ENCODE results near the gene ENOSF1. TPM values are rescaled to one million over a fixed set of nuclear protein-coding genes. Genes with fewer than 3 reads are reported as not detected.
A peak's percentile ranks its signal among the peaks of the same experiment; 100 is the strongest.

Gene ENOSF1
- total and polyA plus RNA-seq, 10 of the 15 experiments (the other 5 are each of a cell fraction or from before 2014, with no cell fraction given) = 12.5 to 43.3 (median 29.5) TPM

DNA sequence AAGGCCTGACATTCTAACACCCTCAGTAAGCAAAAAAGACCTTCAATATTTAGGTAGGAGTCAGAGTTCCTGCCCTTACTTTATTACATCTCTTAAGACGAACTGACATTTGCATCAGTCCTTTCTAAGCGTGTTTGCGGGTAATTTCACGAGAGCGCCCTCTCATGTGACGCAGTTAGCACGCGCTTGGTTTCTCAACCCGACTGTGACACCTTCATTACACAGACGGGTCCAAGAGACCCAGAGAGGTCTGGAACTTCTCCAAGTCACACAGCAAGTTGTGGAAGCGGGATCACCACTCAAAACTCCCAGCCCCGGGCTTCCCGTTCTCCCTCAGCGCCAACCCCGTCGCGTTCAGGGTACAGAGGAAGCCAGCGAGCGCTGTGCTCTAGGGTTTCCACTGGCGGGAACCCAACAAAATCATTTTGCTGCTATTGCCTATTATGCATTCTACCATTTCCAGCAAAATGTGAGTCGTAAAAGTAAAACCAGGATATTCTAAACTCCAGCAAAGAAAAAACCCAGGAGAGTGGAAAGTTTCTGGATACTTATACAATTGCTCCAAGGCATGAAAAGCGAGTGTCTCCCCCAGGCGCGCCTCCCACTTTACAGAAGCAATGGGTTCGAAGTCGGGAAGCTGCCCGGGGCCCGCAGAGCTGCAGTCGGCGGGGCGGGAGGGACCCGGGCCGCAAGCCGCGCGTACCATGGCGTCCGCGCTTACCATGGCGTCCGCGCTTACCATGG is 601 bp downstream of the ENOSF1 start:
- DNase-seq (ENCODE audit: low read depth, low spot score) (peak; percentile 27), ATAC-seq (peak; percentile 75), FAIRE-seq (peak; percentile 84)
- 1% methylated on average over 41 of the region's 42 CpGs for WGBS (ENCODE audit: insufficient coverage, insufficient replicate concordance, low lambda C conversion rate, missing lambda C conversion rate)
- Histone ChIP-seq H3K9me3 (replicated peaks; ENCODE audit: control insufficient read depth, insufficient read depth, low read length) (no peaks in the 10 kb centered on the region), H4K20me1 (ENCODE audit: control insufficient read depth, insufficient read depth) (no peaks in the 10 kb centered on the region), H3K4me1 (ENCODE audit: control insufficient read depth, insufficient read depth, low read length) (no peaks in the 10 kb centered on the region; the same call in 1 of the 2 replicates), H3K9ac (ENCODE audit: control insufficient read depth, insufficient read depth, low read length) (peak overlapping the region; percentile 85), H3K4me2 (ENCODE audit: control insufficient read depth, insufficient read depth) (peak overlapping the region; percentile 87), H2AFZ (ENCODE audit: control insufficient read depth, low read depth, low read length) (peak overlapping the region; percentile 62), H3K4me3 (peak overlapping the region; percentile 69), H3K36me3 (ENCODE audit: control insufficient read depth in 2 of 2, insufficient read depth in 2 of 2, low read length in 1 of 2) (no peaks in the 10 kb centered on the region), H3K79me2 (ENCODE audit: control insufficient read depth, insufficient read depth, low read length) (peaks cover 17% of the 10 kb centered on the region), H3K27me3 (replicated peaks in 1 of 2; ENCODE audit: control insufficient read depth in 2 of 2, insufficient read depth in 2 of 2, low read length in 1 of 2) (no peaks in the 10 kb centered on the region), H3K27ac (ENCODE audit: control insufficient read depth, insufficient read depth) (peak overlapping the region; percentile 51)
- intact Hi-C loops (cut with micrococcal nuclease; ENCODE audit: unreplicated experiment) = loop anchor here (10.0 kb wide), 1 partner anchor 87 kb away; no protein-coding TSS in a partner anchor
- ChIA-PET POLR2A (no interaction called here), SMC1A (ENCODE audit: uncharacterized antibody, unreplicated experiment) (interaction anchor here (1.0 kb wide), 1 partner anchor 119 kb away, joined by 3 read pairs; no protein-coding TSS in a partner anchor), RAD21 (ENCODE audit: unreplicated experiment) (no interaction called here), CTCF (no interaction called here)
- TSS peak; percentile 48 for BruUV-seq (replicated peaks)
- in situ Hi-C loops (cut with MboI) = no loop called here
- TF ChIP-seq CBFB (IDR thresholded peaks at IDR 0.05; ENCODE audit: low read depth) (peak; percentile 59; the same call in 1 of the 2 replicates), CREB1 (IDR thresholded peaks at IDR 0.05; ENCODE audit: low read depth) (peak; percentile 93), TAF1 (IDR thresholded peaks at IDR 0.05; ENCODE audit: borderline replicate concordance, low read depth, low read length) (0 out of 2 replicates have a peak, but pooled peaks have one; percentile 17), ZZZ3 (IDR thresholded peaks at IDR 0.05; ENCODE audit: control insufficient read depth, insufficient read length, low read depth) (no peak), SMAD5 (IDR thresholded peaks at IDR 0.05; ENCODE audit: low read depth) (no peak), MYB (IDR thresholded peaks at IDR 0.05; ENCODE audit: borderline replicate concordance, low read depth, low read length) (no peak), KAT2A (conservative IDR thresholded peaks at IDR 0.05; ENCODE audit: control insufficient read depth, low read depth, low read length) (no peak), SUZ12 (IDR thresholded peaks at IDR 0.05; ENCODE audit: unreplicated experiment) (no peak), RAD51 (IDR thresholded peaks at IDR 0.05) (no peak), YY1 (IDR thresholded peaks at IDR 0.05; ENCODE audit: low read depth, low read length) (no peak; the same call in 1 of the 2 replicates), IKZF2 (IDR thresholded peaks at IDR 0.05) (no peak), ZNF274 (IDR thresholded peaks at IDR 0.05; ENCODE audit: insufficient read depth, insufficient read length) (no peak), BCL11A (IDR thresholded peaks at IDR 0.05; ENCODE audit: low read depth, low read length) (no peak), CHD2 (IDR thresholded peaks at IDR 0.05; ENCODE audit: borderline replicate concordance, low read depth, low read length) (no peak), CREM (IDR thresholded peaks at IDR 0.05; ENCODE audit: low read depth) (peak; percentile 93), POLR2A (IDR thresholded peaks at IDR 0.05; ENCODE audit: low read depth, low read length) (peak; percentile 56; the same call in 1 of the 2 replicates), RUNX3 (IDR thresholded peaks at IDR 0.05; ENCODE audit: low read length) (peak; percentile 72), POU2F2 (IDR thresholded peaks at IDR 0.05; ENCODE audit: borderline replicate concordance, low read depth, low read length) (no peak), NRF1 (conservative IDR thresholded peaks at IDR 0.05; ENCODE audit: low read depth, low read length) (no peak)
- TF ChIP-seq, protein P1, sequence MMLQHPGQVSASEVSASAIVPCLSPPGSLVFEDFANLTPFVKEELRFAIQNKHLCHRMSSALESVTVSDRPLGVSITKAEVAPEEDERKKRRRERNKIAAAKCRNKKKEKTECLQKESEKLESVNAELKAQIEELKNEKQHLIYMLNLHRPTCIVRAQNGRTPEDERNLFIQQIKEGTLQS (IDR thresholded peaks at IDR 0.05; ENCODE audit: borderline replicate concordance, extremely low read depth, low read depth, low read length) = no peak
- TF ChIP-seq, protein P2, sequence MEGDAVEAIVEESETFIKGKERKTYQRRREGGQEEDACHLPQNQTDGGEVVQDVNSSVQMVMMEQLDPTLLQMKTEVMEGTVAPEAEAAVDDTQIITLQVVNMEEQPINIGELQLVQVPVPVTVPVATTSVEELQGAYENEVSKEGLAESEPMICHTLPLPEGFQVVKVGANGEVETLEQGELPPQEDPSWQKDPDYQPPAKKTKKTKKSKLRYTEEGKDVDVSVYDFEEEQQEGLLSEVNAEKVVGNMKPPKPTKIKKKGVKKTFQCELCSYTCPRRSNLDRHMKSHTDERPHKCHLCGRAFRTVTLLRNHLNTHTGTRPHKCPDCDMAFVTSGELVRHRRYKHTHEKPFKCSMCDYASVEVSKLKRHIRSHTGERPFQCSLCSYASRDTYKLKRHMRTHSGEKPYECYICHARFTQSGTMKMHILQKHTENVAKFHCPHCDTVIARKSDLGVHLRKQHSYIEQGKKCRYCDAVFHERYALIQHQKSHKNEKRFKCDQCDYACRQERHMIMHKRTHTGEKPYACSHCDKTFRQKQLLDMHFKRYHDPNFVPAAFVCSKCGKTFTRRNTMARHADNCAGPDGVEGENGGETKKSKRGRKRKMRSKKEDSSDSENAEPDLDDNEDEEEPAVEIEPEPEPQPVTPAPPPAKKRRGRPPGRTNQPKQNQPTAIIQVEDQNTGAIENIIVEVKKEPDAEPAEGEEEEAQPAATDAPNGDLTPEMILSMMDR (IDR thresholded peaks at IDR 0.05 in 2 of 3, conservative IDR thresholded peaks at IDR 0.05 in 1 of 3; ENCODE audit: control insufficient read depth in 2 of 3, extremely low read depth in 1 of 3, insufficient read depth in 1 of 3, low read depth in 3 of 3, low read length in 3 of 3) = peak in 2 of 3 experiments; percentile 21 to 23; a peak in 3 of 6 replicates

Data from GM12878 (cell line).